Measurements from ENCODE around the gene COL18A1.

Gene COL18A1

DNA sequence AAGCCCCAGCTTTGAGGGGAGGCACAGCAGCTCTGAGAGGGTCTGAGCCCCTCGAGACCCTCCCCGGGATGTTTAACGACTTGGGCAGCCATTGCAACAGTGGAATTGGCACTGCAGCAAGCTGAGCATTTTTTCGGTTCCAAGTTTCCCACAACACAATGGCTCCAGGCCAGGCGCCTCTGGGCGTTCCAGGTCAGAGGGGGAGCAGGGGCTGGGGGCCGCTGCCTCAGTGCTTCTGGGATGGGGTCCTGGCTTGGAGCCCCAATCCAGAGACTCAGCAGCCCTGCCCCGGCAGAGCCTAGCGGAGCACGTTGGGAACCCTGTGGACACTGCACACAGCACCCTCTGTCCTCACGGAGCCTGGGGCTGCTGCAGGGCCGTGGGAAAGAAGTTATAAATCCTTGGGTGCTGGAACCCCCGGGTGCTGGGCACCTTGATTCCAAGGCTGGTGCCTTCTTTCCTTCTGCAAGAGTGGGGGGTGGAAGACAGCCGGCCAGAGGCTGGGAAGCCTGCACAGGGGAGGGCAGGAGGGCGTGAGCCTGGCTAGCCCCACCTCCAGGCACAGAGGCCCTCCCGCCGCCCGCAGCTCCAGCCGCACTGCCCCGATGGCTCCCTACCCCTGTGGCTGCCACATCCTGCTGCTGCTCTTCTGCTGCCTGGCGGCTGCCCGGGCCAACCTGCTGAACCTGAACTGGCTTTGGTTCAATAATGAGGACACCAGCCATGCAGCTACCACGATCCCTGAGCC lies 50.1 kb downstream of the COL18A1 start:
- Mint-ChIP-seq H3K9me3 (no peaks in the 10 kb centered on the region), H3K36me3 (ENCODE audit: low read depth) (no peaks in the 10 kb centered on the region), H3K27me3 (peaks cover 9% of the 10 kb centered on the region), H3K4me1 (ENCODE audit: low read depth) (no peaks in the 10 kb centered on the region), H3K4me3 (no peak overlapping the region), H3K27ac (no peak overlapping the region)
- intact Hi-C loops (cut with micrococcal nuclease): no loop called here

- Mint-ChIP-seq H3K9me3 (no peaks in the 10 kb centered on the region), H3K27ac (no peak overlapping the region), H3K4me1 (ENCODE audit: low read depth) (no peaks in the 10 kb centered on the region), H3K4me3 (no peak overlapping the region), H3K36me3 (ENCODE audit: low read depth) (no peaks in the 10 kb centered on the region), H3K27me3 (peaks cover 9% of the 10 kb centered on the region)
- intact Hi-C loops (cut with micrococcal nuclease): no loop called here
Observed at GRCh38 chr21:45455674-45456583, 51.0 kb downstream of the COL18A1 start.

DNA sequence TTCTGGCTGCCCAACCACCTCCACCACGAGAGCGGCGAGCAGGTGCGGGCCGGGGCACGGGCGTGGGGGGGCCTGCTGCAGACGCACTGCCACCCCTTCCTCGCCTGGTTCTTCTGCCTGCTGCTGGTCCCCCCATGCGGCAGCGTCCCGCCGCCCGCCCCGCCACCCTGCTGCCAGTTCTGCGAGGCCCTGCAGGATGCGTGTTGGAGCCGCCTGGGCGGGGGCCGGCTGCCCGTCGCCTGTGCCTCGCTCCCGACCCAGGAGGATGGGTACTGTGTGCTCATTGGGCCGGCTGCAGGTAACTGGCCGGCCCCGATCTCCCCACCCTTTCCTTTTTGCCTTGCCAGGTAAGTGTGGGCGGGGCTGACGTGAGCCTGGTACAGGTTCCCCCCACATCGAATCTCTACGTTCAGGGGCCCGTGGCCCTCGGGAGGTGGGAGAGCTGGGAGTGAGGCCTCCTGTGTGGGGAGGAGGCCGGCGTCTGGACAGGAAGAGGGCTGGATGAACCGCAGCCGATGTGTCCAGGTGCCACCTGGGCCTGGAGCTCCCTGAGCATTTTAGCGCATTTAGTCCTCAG lies 51.7 kb downstream of the COL18A1 start:
- Mint-ChIP-seq H3K36me3 (ENCODE audit: low read depth) (no peaks in the 10 kb centered on the region), H3K4me1 (ENCODE audit: low read depth) (no peaks in the 10 kb centered on the region), H3K27me3 (peaks cover 15% of the 10 kb centered on the region), H3K4me3 (no peak overlapping the region), H3K9me3 (peaks cover 4% of the 10 kb centered on the region), H3K27ac (no peak overlapping the region)
- intact Hi-C loops (cut with micrococcal nuclease): no loop called here

- Mint-ChIP-seq H3K36me3 (ENCODE audit: low read depth) (no peaks in the 10 kb centered on the region), H3K27ac (no peak overlapping the region), H3K9me3 (peaks cover 10% of the 10 kb centered on the region), H3K4me1 (ENCODE audit: low read depth) (no peaks in the 10 kb centered on the region), H3K4me3 (no peak overlapping the region), H3K27me3 (peaks cover 20% of the 10 kb centered on the region)
- intact Hi-C loops (cut with micrococcal nuclease): no loop called here
Observed at GRCh38 chr21:45457161-45457831, 52.3 kb downstream of the COL18A1 start.

- peaks cover 25% of the 10 kb centered on the region for H3K27me3 Mint-ChIP-seq
- no peaks in the 10 kb centered on the region for H3K4me1 Mint-ChIP-seq (ENCODE audit: low read depth)
- H3K36me3 Mint-ChIP-seq (ENCODE audit: low read depth): no peaks in the 10 kb centered on the region
- no peak overlapping the region for H3K27ac Mint-ChIP-seq
- intact Hi-C loops (cut with micrococcal nuclease): no loop called here
- peaks cover 15% of the 10 kb centered on the region for H3K9me3 Mint-ChIP-seq
- no peak overlapping the region for H3K4me3 Mint-ChIP-seq
Observed at GRCh38 chr21:45457832-45458172, 52.8 kb downstream of the COL18A1 start.

DNA sequence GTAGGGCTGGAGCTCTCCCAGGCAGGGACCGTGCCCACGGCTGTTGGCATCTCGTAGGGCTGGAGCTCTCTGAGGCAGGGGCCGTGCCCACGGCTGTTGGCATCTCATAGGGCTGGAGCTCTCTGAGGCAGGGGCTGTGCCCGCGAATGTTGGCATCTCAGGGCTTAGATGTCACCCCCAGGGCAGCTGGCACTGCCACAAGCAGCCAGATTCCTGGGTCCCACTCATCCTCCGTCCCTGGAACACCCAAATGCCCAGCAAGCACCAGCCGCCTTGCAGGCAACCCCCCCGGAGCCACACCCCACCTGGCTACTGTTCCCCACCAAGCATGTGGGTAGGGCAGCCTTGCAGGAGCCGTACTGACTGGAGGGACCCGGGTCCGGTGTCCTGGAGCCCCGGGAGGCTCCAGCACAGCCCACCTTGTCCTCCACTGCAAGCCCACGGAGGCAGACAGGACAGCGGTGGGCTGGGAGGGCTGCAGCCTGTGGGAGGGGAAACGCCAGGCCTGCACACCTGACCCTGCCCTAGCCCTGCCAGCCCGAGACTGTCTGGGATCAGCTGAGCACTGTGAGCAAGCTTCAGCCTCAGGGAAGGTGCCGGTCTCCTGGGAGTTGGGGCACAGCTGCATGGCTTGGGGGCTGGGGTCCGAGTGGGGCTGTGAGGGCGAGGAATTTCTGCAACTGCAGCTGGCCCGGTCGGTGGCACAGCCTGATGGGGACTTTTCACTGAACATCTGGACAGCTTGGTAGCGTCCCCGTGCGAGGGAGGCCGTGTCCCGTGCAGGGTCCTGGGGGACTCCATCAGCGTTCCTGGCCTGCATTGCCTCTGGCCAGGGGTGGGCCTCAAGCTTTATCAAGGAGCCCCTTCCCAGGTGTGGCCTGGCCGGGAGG lies 53.6 kb downstream of the COL18A1 start:
- Mint-ChIP-seq H3K36me3 (ENCODE audit: low read depth) (no peaks in the 10 kb centered on the region), H3K27ac (no peak overlapping the region), H3K9me3 (peaks cover 15% of the 10 kb centered on the region), H3K4me1 (ENCODE audit: low read depth) (no peaks in the 10 kb centered on the region), H3K4me3 (no peak overlapping the region), H3K27me3 (peaks cover 30% of the 10 kb centered on the region)
- intact Hi-C loops (cut with micrococcal nuclease): no loop called here

GRCh38 chr21:45459171-45460010 lies 54.4 kb downstream of the COL18A1 start:
- Mint-ChIP-seq H3K27me3 (peaks cover 31% of the 10 kb centered on the region), H3K27ac (no peak overlapping the region), H3K36me3 (ENCODE audit: low read depth) (no peaks in the 10 kb centered on the region), H3K9me3 (peaks cover 15% of the 10 kb centered on the region), H3K4me1 (ENCODE audit: low read depth) (no peaks in the 10 kb centered on the region), H3K4me3 (no peak overlapping the region)
- intact Hi-C loops (cut with micrococcal nuclease): no loop called here

DNA sequence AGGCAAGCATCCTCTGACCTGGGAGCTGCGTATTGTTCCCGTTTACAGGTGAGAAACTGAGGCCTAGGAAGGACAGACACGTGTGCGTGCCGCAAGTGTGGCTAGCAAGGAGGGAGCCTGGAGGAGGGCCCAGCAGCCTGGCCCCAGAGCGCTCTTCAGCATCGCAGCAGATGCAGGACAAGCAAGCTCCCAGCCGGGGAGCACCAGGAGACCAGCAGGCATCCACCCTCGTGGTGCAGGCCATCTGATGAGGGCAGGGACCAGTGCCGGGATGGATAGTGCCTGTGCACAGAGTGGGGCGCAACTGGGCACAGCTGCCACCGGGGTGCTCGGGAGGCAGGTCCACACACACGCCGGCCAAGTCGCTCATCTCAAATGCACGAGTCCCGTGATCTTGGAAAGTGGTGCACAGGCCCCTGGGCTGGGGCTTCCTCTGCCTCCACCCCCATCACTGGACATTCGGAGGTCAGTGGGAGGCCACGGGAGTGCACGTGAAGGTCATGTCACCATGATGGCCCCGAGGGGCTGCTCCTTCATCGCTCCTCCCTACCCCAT lies 55.1 kb downstream of the COL18A1 start:
- H3K27me3 Mint-ChIP-seq: peaks cover 35% of the 10 kb centered on the region
- no peaks in the 10 kb centered on the region for H3K36me3 Mint-ChIP-seq (ENCODE audit: low read depth)
- intact Hi-C loops (cut with micrococcal nuclease): no loop called here
- no peak overlapping the region for H3K4me3 Mint-ChIP-seq
- H3K27ac Mint-ChIP-seq: no peak overlapping the region
- no peaks in the 10 kb centered on the region for H3K4me1 Mint-ChIP-seq (ENCODE audit: low read depth)
- H3K9me3 Mint-ChIP-seq: peaks cover 15% of the 10 kb centered on the region

DNA sequence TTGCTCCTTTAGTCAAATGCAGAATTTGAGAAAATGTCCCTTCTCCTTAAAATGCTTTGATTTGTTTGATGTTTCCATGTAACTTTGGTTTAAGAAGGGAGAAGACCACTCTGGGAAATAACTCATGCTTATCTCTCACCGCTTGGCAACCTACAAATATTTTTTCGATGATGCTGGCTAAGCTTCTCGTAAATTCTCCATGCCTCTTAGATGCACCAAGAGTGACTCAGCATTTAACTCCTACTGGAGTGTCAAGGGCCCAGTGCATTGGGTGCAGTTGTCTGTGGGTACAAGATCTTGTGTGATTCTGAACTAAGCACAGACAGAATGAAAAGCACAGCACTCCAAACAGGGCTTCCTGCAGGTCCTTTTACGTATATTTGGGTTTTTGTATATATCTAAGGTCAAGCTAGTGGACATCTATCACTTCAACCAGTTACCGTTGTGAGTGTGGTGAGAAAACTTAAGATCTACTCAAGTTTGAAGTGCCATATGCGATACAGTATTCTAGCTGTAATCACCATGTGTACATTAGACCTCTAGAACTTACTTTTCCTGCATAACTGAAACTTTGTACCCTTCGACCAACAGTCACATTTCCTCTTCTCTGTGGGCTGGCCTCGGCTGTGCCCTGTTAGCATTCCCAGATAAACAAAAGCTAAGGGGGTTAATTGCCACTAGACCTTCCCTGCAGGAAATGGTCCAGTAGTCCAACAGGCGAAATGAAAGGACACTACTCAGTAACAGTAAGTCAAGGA lies 55.8 kb downstream of the COL18A1 start:
- intact Hi-C loops (cut with micrococcal nuclease): no loop called here
- H3K27ac Mint-ChIP-seq: no peak overlapping the region
- H3K9me3 Mint-ChIP-seq: peaks cover 15% of the 10 kb centered on the region
- H3K36me3 Mint-ChIP-seq (ENCODE audit: low read depth): no peaks in the 10 kb centered on the region
- no peak overlapping the region for H3K4me3 Mint-ChIP-seq
- no peaks in the 10 kb centered on the region for H3K4me1 Mint-ChIP-seq (ENCODE audit: low read depth)
- H3K27me3 Mint-ChIP-seq: peaks cover 38% of the 10 kb centered on the region

DNA sequence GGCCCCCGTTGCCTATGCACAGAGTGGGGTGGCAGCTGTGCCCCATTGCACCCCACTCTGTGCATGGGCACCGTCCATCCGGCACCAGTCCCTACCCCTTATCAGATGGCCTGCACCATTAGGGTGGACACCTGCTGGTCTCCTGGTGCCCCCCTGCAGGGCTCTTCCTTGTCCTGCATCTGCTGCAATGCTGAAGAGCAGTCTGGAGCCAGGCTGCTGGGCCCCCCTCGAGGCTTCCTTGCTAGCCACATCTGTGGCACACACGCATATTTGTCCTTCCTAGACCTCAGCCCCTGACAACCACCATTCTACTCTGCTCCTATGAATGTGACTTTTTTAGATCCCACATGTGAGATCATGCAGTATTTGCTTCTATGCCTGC lies 56.4 kb downstream of the COL18A1 start:
- no peaks in the 10 kb centered on the region for H3K4me1 Mint-ChIP-seq (ENCODE audit: low read depth)
- no peak overlapping the region for H3K4me3 Mint-ChIP-seq
- H3K27ac Mint-ChIP-seq: no peak overlapping the region
- intact Hi-C loops (cut with micrococcal nuclease): no loop called here
- H3K9me3 Mint-ChIP-seq: peaks cover 15% of the 10 kb centered on the region
- H3K36me3 Mint-ChIP-seq (ENCODE audit: low read depth): no peaks in the 10 kb centered on the region
- peaks cover 38% of the 10 kb centered on the region for H3K27me3 Mint-ChIP-seq

DNA sequence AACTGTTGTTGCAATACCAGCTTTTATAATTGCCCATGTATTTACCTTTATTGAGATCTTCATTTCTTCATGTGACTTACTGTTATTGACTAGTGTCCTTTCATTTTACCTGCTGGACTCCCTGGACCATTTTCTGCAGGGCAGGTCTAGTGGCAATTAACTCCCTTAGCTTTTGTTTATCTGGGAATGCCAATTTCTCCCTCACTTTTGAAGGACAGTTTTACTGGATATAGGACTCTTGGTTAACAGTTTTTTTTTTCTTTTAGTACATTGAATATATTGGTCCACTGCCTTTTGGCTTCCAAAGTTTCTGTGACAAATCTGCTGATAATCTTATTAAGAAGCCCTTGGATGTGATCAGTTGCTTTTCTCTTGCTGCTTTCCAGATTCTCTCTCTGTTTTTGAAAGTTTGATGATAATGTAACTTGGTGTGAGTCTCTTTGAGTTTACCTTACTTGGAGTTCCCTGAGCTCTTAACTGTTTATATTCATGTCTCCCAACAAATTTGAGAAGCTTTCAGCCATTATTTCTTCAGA lies 56.9 kb downstream of the COL18A1 start:
- peaks cover 15% of the 10 kb centered on the region for H3K9me3 Mint-ChIP-seq
- peaks cover 38% of the 10 kb centered on the region for H3K27me3 Mint-ChIP-seq
- no peaks in the 10 kb centered on the region for H3K4me1 Mint-ChIP-seq (ENCODE audit: low read depth)
- H3K36me3 Mint-ChIP-seq (ENCODE audit: low read depth): no peaks in the 10 kb centered on the region
- intact Hi-C loops (cut with micrococcal nuclease): no loop called here
- no peak overlapping the region for H3K4me3 Mint-ChIP-seq
- H3K27ac Mint-ChIP-seq: no peak overlapping the region

DNA sequence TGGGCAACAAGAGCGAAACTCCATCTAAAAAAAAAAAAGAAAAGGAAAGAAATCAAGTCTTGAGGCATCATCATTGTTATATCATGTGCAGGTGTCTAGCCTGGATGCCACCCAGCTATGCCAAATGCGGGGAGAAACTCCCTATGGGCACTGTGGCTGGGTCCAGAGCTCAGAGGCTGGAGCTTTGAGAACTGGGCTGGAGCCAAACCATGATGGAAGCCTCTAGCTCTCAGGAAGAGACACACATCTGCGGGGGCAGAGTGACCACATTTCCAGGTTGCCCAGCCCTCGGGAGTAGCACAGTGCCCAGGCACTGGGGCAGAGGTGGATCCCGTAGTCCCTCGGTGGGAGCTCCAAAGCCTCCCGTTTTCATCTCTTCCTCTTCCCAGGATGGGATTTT lies 58.9 kb downstream of the COL18A1 start:
- H3K27me3 Mint-ChIP-seq: peaks cover 46% of the 10 kb centered on the region
- no peak overlapping the region for H3K27ac Mint-ChIP-seq
- no peaks in the 10 kb centered on the region for H3K36me3 Mint-ChIP-seq (ENCODE audit: low read depth)
- H3K9me3 Mint-ChIP-seq: peaks cover 15% of the 10 kb centered on the region
- H3K4me3 Mint-ChIP-seq: no peak overlapping the region
- no peaks in the 10 kb centered on the region for H3K4me1 Mint-ChIP-seq (ENCODE audit: low read depth)
- intact Hi-C loops (cut with micrococcal nuclease): no loop called here

Data from dendritic cell treated with granulocyte-macrophage colony-stimulating factor and Interleukin-4, amounts not matched to agents 40 ng/mL and 50 ng/mL, for 4 days (primary cell).